Occipital lobe (tissue), 2 donors: Measurements from ENCODE around the gene TH. TPM values are rescaled to one million over a fixed set of nuclear protein-coding genes. Genes with fewer than 3 reads are reported as not detected.
"Not testable (repeated sequence)": the region's sequence is repeated elsewhere in the genome, so short reads cannot be mapped to it uniquely, and the experiment has no call there.

ENCODE experiments used
- DNase-seq: peaks from one replicate; lab custom pipeline; 2025; lab: John Stamatoyannopoulos, UW
- total RNA-seq: library from RNA; depleted of rRNA; stranded (reverse); fragments of >200 nt; gene quantifications from one replicate; pipeline ENCODE4 v1.2.3, GENCODE V29; 2014

TH gene
- total RNA-seq, 1 donor from 2014 or later = not detected

DNA sequence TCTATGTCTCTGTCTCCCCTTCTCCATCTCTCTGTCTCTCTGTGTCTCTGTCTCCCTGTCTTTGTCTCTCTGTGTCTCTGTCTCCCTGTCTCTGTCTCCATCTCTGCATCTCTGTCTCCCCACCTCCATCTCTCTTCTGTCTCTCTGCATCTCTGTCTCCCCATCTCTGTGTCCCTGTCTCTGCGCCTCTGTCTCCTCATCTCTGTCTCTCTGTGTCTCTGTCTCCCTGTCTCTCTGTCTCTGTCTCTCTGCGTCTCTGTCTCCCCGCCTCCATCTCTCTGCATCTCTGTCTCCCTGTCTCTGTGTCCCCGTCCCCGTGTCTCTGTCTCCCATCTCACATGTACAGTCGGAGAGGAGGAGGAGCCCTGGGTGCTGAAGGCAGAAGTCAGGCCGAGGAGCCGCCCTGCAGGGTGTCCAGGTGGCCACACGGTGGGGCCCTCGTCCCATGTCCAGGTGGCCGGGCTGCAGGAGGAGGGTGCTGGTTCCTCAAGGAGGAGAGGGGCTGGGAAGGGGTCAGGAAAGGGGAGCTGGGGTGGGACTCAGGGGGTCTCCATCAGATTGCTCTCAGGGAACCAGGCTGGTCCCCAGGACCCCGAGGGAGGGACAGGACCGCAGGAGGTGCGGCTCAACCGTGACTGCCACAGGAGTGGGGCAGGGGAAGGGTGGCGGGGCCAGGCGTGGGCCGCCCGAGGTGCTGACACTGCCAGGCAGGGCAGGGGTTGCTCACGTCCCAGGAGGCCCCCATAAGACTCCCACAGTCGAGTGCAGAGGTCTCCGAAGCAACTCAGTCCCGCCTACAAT lies 25.6 kb upstream of the TH start:
- DNase-seq = peak; percentile 14

DNA sequence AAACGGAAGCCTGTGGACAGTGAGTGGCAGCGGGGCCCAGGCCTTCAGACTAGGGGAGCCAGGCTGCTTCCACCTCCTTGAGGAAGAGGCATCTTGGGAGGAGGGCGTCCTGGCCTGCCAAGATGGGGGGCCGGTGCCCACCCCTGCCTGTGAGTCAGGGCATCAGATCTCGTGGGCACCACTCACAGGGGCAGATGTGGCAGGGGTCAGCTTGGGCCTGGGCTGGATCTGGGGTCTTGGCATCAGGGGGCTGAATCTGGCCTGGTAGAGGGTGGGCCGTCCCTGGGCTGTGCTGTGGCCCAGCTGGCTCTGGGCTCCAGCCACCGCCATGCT lies 24.1 kb upstream of the TH start:
- no peak for DNase-seq

DNA sequence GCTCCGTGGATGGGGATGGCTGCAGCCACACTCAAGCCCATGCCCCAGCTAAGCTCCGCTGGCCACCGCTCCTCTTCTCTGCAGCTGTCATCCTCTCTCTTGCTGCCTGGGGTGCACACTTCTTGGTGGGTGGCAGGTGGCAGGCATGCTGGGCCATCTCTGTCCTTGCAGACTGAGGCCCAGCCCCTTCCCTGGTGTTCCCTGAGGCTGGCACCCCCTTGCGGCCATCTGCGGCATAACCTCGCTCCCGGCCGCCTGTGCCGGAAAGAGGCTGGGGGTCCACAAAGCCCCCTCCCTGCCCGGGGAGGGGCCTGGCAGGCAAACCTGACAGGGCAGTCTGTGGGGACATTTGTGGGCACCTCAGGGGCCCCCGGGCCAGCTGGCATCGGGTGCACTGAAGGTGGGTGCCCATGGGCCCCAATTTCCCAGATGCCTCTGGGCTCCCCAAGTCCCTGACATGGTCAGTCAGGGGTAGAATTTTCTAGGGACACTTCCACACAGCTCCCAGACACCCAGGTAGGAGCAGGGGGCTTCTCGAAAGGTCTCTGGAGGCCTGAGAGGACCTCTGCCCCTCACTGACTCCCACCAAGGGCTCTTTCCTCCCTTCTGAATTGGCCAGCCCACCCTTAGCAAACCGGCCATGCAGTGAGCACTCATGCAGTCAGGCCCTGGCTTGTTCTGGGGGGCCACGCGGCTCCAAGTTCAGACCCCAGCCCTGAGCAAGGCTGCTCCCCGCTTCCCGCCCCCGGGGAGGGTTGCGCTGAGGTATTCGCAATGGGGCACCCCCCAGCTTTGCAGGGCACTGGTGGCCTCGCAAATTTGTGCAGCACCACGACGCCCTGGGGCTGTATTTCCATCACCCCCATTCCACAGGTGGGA lies 23.5 kb upstream of the TH start:
- DNase-seq = no peak

DNA sequence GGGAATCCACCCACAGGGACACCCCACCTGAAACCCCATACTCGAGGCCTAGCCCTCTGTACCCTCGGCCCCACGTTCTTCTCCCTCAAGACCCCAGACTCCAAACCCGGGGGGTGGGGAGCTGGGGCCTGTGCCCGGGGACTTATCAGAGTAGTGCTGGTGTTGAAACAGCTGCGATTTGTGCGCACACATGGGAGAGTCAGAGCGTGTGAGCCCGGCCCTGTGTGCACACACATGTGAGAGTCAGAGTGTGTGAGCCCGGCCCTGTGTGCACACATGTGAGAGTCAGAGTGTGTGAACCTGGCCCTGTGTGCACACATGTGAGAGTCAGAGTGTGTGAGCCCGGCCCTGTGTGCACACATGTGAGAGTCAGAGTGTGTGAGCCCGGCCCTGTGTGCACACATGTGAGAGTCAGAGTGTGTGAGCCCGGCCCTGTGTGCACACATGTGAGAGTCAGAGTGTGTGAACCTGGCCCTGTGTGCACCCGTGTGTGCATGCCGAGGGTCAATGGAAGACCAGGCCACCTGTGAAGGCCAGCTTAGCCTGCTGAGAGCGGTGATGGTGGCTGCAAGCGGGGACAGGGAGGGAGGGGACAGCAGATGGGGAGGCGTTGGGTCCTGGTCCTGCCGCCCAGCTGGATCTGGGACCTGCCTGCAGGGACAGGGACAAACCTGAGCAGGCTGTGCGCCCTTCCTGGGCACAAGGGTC lies 22.4 kb upstream of the TH start:
- not testable (repeated sequence) for DNase-seq

GRCh38 chr11:2193099-2193887 lies 21.7 kb upstream of the TH start:
- DNase-seq = no peak

DNA sequence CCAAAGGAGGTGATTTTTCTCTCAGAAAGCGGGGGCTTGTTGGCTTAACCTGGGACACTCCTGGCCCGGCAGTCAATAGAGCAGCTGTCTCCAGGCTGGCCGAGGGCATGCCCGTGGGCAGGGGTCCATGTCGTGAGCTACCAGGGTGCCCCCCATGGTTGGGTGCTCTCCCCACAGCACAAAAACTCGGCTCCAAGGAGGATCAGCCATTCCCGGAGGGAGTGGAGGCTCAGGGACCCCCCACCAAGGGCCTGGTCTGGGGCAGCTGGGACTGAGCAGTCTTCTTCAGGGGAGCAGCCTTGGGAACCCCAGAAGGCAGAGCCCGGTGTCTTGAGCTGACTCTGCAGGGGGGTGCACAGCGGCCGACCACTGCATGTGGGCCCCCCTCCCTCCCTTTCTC lies 20.8 kb upstream of the TH start:
- no peak for DNase-seq

- no peak for DNase-seq
Observed at GRCh38 chr11:2191883-2192282, 20.3 kb upstream of the TH start.

DNA sequence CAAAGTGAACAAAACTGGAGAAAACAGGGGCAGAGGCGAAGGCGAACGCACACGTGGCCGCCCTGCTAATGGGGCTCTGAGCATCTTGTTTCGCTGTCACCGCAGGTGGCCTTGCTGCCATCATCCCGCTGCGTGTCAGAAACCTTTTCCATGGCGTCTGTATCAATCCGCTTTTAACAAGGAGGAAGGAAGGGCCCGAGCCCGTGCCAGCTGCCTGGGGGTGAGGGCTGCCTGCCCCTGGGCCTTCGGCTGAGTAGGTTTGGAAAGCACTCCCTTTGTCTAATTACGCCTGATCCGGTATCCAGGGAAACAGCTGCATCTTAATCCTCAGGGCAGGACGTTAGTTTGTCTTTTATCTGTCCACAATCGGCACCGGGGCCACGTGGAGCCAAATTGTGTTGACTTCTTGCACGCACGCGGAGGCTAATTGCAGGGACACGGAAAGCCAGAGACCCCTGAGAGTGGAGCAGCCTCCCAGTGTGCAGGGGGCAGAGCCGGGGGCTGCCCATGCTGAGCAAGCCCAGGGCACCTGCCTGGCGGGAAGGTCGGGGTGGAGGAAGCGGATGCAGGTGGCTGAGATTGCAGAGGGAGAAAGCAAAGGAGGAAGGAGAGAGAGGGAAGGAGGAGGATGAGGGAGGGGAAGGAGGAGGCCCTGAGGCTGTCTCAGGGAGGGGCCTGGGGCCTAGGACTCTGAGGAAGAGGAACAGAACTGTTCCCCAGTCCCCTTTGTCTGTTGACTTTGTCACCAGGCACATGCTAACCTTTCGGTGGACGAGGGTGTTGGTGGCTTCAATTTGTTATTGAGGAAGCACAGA lies 19.2 kb upstream of the TH start:
- DNase-seq = no peak

DNA sequence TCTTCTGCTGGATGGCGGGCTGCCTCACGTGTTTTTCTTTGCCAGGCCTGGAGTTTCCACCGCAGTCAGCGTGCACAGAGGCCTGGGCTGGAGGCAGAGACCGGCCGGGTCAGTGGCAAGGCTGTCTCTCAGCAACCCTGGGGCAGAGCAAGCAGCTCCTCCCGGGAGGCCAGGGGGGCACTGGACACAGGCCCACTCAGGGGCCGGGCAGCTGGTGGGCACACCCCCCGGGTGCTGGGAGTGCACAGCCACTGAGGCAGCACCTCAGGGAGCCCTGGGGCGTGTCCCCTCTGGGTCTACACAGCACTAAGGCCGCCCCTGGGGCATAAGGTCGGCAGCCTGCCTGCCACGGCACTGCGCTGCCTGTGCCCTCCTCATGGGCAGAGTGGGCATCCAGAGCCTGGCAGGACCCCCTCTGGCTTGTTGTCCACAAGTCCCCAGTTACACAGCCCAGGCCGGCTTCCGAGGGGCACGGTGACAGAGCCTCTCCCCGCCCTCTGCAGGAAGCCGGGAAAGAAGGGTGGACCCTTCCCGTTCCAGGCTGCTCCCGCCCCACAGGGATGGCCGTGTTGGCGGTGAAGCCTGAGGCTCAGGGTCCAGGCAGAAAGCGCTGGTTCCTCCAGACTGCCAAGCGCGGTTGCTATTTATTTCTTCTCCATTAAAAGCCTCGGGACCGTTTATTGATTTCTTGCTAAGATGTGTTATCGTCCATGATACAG lies 18.5 kb upstream of the TH start:
- DNase-seq = no peak

DNA sequence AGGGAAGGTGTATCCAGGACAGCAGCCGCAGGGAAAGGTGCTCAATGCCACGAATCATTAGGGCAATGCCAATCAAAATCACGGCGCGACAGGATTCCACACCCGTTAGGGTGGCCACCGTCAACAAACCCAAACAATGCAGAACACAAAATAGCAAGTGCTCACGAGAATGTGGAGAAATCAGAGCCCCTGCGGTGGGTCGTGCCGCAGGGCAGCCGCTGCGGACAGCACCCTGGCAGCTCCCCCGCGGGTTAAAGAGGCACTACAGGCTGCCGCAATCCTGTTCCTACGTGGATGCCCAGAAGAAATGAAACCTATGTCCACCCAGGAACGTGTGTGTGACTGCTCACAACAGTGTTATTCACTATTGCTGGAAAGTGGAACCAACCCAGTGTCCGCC lies 17.1 kb upstream of the TH start:
- DNase-seq = no peak

DNA sequence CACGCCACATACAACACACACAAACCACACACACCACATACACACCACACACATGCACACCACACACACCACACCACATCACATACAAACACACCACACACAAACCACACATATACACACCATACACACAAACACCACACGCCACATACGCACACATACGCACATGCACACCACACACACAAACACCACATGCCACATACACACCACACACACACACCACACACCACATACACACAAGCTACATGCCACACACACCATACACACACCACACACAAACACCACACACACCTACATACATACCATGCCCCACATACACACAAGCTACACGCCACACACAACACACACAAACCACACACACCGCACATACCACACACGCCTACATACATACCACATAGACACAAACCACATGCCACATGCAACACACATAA lies 15.7 kb upstream of the TH start:
- no peak for DNase-seq

DNA sequence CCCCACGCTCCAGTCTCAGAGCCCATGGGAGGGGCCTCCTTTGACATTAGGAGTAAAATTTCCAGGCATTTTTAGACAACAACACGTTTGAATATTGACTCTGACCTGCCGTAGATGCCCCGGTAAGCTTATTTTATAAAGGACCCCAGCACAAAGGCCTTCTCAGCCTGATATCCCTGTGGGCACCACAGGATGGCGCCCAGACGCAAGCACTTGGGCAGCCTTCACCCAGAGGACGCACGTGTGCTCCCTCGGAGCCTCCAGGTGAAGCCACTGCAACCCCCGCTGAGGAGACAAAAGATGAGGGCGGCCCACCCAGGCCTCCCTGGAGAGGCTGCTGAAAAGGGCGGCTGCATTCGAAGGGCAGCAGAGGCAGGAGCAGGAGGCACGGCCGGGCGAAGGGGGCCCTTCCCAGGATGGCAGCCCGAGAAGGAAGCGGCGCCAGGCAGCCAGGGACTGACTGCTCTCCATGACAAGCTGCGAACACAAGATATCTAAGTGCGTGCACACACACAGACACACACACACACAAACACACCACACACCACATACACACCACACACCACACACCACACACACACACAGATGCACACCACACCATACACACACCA lies 15.2 kb upstream of the TH start:
- DNase-seq = no peak

GRCh38 chr11:2185324-2186085 lies 13.9 kb upstream of the TH start:
- DNase-seq = no peak

GRCh38 chr11:2182692-2183474 lies 11.3 kb upstream of the TH start:
- DNase-seq = no peak

GRCh38 chr11:2182075-2182474 lies 10.5 kb upstream of the TH start:
- no peak for DNase-seq

DNA sequence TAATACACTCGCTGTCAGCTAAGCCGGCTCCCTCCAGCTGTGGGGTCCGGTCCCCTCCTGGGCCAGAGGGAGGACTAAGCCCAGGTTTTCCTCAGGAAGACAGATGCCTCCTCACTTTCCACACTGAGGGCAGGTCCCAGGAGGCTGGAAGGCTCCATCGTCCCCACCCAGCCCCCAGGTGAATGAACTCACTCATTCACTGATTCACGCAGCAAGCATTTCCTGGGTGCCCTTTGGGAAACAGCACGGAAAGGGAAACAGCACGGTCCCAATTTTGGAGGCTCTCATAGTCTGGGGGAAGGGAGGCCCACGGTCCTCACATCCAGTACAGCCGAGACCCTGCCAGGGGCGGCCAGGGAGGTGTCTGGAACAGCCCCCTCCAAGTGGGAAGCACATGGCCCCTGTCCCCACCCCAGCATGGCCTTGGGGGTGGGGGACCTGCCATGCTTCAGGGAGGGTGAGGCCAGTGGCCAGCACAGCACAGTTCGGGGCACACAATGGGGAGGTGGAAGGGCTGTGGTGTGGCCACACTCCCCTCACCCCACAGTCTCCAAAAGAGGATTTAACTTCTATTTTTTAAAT lies 9.3 kb upstream of the TH start:
- DNase-seq = no peak

DNA sequence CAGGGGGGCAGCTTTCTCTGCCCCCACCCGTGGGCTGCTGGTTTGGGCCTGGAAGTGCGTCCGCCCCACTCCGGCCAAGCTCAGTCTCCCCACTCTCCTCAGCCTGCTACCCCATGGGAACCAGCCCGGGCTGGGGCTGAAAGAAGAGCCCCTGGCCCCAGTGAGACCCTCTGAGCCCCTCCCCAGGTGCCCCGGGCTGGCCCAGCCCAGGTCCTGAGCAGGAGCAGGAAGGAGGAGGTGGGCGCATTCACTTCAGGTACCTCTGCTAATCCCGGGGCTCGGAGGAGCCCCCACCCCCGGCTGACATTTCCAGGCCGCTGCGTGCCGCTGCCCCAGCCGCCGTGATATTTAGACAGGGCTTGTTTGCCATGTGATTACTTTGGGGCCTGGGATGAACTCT lies 8.7 kb upstream of the TH start:
- DNase-seq = no peak

DNA sequence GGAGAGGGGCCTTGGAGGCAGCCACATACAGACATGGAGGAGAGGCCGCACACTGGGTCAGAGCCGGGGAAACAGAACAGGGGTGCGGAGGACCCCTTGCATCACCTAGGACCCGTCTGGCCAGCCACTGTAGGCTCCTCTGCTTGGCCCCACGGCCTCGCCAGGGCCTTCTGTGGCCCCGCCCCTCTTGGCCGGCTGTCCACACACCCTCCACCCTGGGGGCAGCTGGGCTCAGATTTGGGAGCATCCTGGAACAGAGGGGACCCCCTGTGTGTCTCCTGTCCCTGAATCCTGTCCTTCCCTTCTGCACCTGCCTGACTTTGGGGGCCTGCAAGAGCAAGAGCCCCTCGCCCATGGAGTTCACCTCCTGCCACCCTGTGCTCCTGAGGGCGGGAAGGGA lies 7.9 kb upstream of the TH start:
- no peak for DNase-seq
